HG02642 (cell line): ENCODE measurements around the gene NHP2.

Experiments used
- ATAC-seq: cut with Tn5 transposase; IDR thresholded peaks from one replicate; pipeline ENCODE4 v1.9.1; 2021; ENCODE audit warnings: mild to moderate bottlenecking; ENCODE audit not compliant: unreplicated experiment, poor library complexity

NHP2 gene

GRCh38 chr5:178177569-178177968 is 23.9 kb upstream of the NHP2 start:
- no peak for ATAC-seq

GRCh38 chr5:178176791-178177190 is 23.1 kb upstream of the NHP2 start:
- no peak for ATAC-seq

GRCh38 chr5:178174456-178174855 is 20.8 kb upstream of the NHP2 start:
- ATAC-seq = no peak

- no peak for ATAC-seq
Measured at GRCh38 chr5:178170455-178170854, 16.8 kb upstream of the NHP2 start.

GRCh38 chr5:178165581-178165980 is 11.9 kb upstream of the NHP2 start:
- no peak for ATAC-seq

- ATAC-seq = peak; percentile 97
Measured at GRCh38 chr5:178163772-178164735, 10.4 kb upstream of the NHP2 start.

- no peak for ATAC-seq
Measured at GRCh38 chr5:178162481-178162880, 8.8 kb upstream of the NHP2 start.

GRCh38 chr5:178160176-178160575 is 6.5 kb upstream of the NHP2 start:
- ATAC-seq = no peak

GRCh38 chr5:178155065-178155464 is 1.4 kb upstream of the NHP2 start:
- no peak for ATAC-seq

- no peak for ATAC-seq
Measured at GRCh38 chr5:178152491-178153444, 917 bp downstream of the NHP2 start.

- no peak for ATAC-seq
Measured at GRCh38 chr5:178150977-178151734, 2.5 kb downstream of the NHP2 start.

GRCh38 chr5:178149199-178149932 is 4.3 kb downstream of the NHP2 start:
- no peak for ATAC-seq

GRCh38 chr5:178147406-178147805 is 6.3 kb downstream of the NHP2 start:
- ATAC-seq = no peak

GRCh38 chr5:178145965-178146820 is 7.5 kb downstream of the NHP2 start:
- ATAC-seq = peak; percentile 61

- ATAC-seq = no peak
Measured at GRCh38 chr5:178143901-178144300, 9.8 kb downstream of the NHP2 start.

- ATAC-seq = no peak
Measured at GRCh38 chr5:178143246-178143645, 10.4 kb downstream of the NHP2 start.

GRCh38 chr5:178142642-178143041 is 11.0 kb downstream of the NHP2 start:
- ATAC-seq = no peak

GRCh38 chr5:178141550-178141949 is 12.1 kb downstream of the NHP2 start:
- ATAC-seq = no peak

- no peak for ATAC-seq
Measured at GRCh38 chr5:178137991-178138390, 15.7 kb downstream of the NHP2 start.
